Natural killer cell (primary cell): Measurements from ENCODE around the gene AFG3L2. TPM values are rescaled to one million over a fixed set of nuclear protein-coding genes. Genes with fewer than 3 reads are reported as not detected.

ENCODE experiments used
- ATAC-seq, 3 donors: fragments of 150-1000 bp in 2 of 3; fragments of 200-7000 bp in 1 of 3; cut with Tn5 transposase; 1 replicate in 1 of 3; 2 replicates in 2 of 3; pipeline ENCODE4 v1.10.0; 2021; ENCODE audit warnings: mild to moderate bottlenecking in 2 of 3, moderate library complexity in 2 of 3
- DNase-seq, 2 donors: peaks; one replicate each; pipeline versions ENCODE4 v3.0.0 to v3.0.0-alpha.2; 2013 to 2021; ENCODE audit warnings: mixed read lengths in 1 of 2
- H3K27ac ChIP-seq: one replicate; pipeline ENCODE4 v1.5.1; 2013; ENCODE audit warnings: mild to moderate bottlenecking, low read length
- H3K27me3 ChIP-seq: one replicate; pipeline ENCODE4 v1.6.1; 2013; ENCODE audit warnings: low read length; ENCODE audit not compliant: control insufficient read depth, insufficient read depth
- H3K36me3 ChIP-seq: one replicate; pipeline ENCODE4 v1.6.1; 2013; ENCODE audit warnings: low read length; ENCODE audit not compliant: control insufficient read depth, insufficient read depth
- H3K4me1 ChIP-seq: one replicate; pipeline ENCODE4 v1.6.1; 2013; ENCODE audit warnings: low read length; ENCODE audit not compliant: control insufficient read depth, insufficient read depth
- H3K4me3 ChIP-seq: one replicate; pipeline ENCODE4 v1.5.1; 2013; ENCODE audit warnings: low read length
- H3K9me3 ChIP-seq: one replicate; pipeline ENCODE4 v1.6.1; 2013; ENCODE audit warnings: low read length; ENCODE audit not compliant: control insufficient read depth, insufficient read depth
- H3K27ac Mint-ChIP-seq, 2 donors: one replicate each; pipeline ENCODE4 v1.8.0; 2022; ENCODE audit warnings: mild to moderate bottlenecking in 2 of 2, mixed read lengths in 2 of 2, moderate library complexity in 1 of 2
- H3K27me3 Mint-ChIP-seq, 2 donors: one replicate each; pipeline ENCODE4 v1.8.0; 2022; ENCODE audit warnings: low read depth in 2 of 2, mixed read lengths in 2 of 2
- H3K36me3 Mint-ChIP-seq: one replicate; pipeline ENCODE4 v1.8.0; 2022; ENCODE audit warnings: mixed read lengths
- H3K4me1 Mint-ChIP-seq, 2 donors: one replicate each; pipeline ENCODE4 v1.8.0; 2022; ENCODE audit warnings: mixed read lengths in 2 of 2
- H3K4me3 Mint-ChIP-seq: one replicate; pipeline ENCODE4 v1.8.0; 2022; ENCODE audit warnings: mild to moderate bottlenecking, moderate library complexity, mixed read lengths
- H3K9me3 Mint-ChIP-seq, 2 donors: one replicate each; pipeline ENCODE4 v1.8.0; 2022; ENCODE audit warnings: mixed read lengths in 2 of 2
- WGBS: methylation state at CpG from one replicate; pipeline ENCODE4 v1.1.7; 2013; ENCODE audit warnings: missing lambda C conversion rate; ENCODE audit not compliant: insufficient coverage; 5-methylcytosine and 5-hydroxymethylcytosine counted together
- intact Hi-C: fragments of 100-400 bp; cut with micrococcal nuclease; formaldehyde crosslinking; loops from one replicate; pipeline ENCODE4 v1.14.2; 2022
- total RNA-seq, 4 donors: library from RNA; stranded (reverse); fragments of 120-200 nt in 1 of 4; gene quantifications; one replicate each; pipeline versions ENCODE4 v1.2.3 to v1.2.4, GENCODE V29; 2013 to 2022
- TF ChIP-seq, protein P1 (sequence below): fragments of 200-600 bp; IDR thresholded peaks from one replicate; pipeline ENCODE4 v1.8.0; 2022; ENCODE audit warnings: antibody characterized with exemption

AFG3L2 gene
- total RNA-seq, 3 donors from 2014 or later (not counting 1 experiment from before 2014, with no cell fraction given) = 31.9 to 36.4 (median 35.9) TPM

DNA sequence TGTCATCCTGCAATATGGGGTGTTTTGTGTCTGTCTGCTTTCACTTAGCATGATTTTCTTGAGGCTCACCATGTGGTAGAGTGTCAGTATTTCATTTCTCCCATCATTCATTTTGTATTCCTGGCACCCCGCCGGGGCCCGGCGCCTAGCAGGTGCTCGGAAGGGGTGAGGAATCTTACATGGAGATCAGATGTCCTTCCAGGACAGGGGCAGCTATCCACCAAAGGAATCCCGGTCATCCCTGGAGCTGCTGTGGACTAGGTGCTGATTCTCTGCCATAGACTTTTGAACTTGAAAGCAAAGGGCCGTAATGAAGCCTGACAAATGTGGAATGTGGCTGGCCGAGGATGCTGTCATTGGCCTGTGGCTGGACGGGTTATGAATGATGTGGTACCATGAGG lies 33.1 kb upstream of the AFG3L2 start:
- 95% methylated on average over 9 of the region's 9 CpGs for WGBS
- H3K27me3 Mint-ChIP-seq = peaks cover 12 to 16% of the 10 kb centered on the region in 2 donors
- no peak for DNase-seq
- H3K27ac ChIP-seq = no peak overlapping the region
- no peak overlapping the region for H3K4me3 ChIP-seq
- H3K9me3 ChIP-seq = no peaks in the 10 kb centered on the region
- TF ChIP-seq, protein P1, sequence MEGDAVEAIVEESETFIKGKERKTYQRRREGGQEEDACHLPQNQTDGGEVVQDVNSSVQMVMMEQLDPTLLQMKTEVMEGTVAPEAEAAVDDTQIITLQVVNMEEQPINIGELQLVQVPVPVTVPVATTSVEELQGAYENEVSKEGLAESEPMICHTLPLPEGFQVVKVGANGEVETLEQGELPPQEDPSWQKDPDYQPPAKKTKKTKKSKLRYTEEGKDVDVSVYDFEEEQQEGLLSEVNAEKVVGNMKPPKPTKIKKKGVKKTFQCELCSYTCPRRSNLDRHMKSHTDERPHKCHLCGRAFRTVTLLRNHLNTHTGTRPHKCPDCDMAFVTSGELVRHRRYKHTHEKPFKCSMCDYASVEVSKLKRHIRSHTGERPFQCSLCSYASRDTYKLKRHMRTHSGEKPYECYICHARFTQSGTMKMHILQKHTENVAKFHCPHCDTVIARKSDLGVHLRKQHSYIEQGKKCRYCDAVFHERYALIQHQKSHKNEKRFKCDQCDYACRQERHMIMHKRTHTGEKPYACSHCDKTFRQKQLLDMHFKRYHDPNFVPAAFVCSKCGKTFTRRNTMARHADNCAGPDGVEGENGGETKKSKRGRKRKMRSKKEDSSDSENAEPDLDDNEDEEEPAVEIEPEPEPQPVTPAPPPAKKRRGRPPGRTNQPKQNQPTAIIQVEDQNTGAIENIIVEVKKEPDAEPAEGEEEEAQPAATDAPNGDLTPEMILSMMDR = no peak
- H3K4me1 Mint-ChIP-seq = peaks cover 5 to 9% of the 10 kb centered on the region in 2 donors
- no peak overlapping the region for H3K27ac Mint-ChIP-seq
- intact Hi-C loops = no loop called here
- no peaks in the 10 kb centered on the region for H3K36me3 Mint-ChIP-seq
- H3K36me3 ChIP-seq = no peaks in the 10 kb centered on the region
- no peaks in the 10 kb centered on the region for H3K9me3 Mint-ChIP-seq
- ATAC-seq = no peak
- H3K4me3 Mint-ChIP-seq = no peak overlapping the region
- H3K27me3 ChIP-seq = no peaks in the 10 kb centered on the region
- H3K4me1 ChIP-seq = peaks cover 18% of the 10 kb centered on the region

DNA sequence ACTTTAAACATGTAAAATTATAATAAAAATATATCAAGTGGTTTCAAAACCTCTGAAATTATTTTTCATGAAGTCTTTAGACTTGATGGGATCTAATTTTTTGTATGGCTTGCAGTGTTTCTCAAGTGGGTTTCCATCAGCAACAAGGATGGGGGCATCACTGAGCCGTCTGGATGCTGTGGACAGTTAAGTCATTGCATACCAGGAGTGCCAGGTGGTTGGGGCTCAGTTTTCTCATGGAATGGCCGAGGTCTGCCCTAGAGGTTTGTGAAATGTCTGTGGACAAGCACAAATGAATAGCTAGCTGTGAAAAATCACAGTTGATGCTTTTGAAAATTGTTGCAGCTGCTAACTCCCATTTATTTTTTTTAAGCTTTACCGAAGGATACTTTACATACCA lies 32.4 kb upstream of the AFG3L2 start:
- Histone ChIP-seq H3K27ac (no peak overlapping the region), H3K9me3 (no peaks in the 10 kb centered on the region), H3K4me3 (no peak overlapping the region), H3K27me3 (peaks cover 4% of the 10 kb centered on the region), H3K4me1 (peaks cover 18% of the 10 kb centered on the region), H3K36me3 (no peaks in the 10 kb centered on the region)
- no peak for DNase-seq
- Mint-ChIP-seq H3K4me1 (peaks cover 5 to 9% of the 10 kb centered on the region in 2 donors), H3K4me3 (no peak overlapping the region), H3K9me3 (no peaks in the 10 kb centered on the region), H3K36me3 (no peaks in the 10 kb centered on the region), H3K27ac (no peak overlapping the region), H3K27me3 (peaks cover 16 to 19% of the 10 kb centered on the region in 2 donors)
- intact Hi-C loops = no loop called here
- no peak for ATAC-seq
- WGBS = 89% methylated on average over 2 of the region's 3 CpGs
- TF ChIP-seq, protein P1 = no peak

DNA sequence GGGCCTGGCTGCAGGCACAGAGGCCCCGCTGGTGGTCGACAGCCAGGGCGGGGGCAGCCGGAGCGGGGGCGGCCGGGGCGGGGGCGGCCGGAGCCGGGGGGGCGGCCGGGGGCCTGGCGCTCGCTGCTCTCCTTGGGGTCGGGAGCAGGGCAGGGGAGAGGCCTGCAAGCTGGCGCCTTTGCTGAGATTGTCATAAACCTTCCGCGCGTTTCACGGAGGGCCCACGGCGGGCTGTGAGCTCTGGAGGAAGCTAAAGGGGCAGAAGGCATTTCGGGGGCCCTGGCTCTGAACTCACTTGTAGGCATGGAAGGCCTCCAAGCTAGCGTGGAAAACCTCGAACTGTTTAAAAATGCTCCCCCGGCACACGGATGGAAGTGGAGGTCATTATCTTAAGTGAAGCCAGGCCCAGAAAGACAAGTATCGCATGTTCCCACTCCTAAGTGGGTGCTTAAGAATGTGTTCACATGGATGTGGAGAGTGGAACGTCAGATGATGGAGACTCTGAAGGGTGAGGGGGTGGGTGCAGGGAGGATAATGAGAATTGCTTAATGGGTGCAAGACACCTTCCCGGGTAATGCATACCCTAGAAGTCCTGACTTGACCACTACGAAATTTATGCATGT lies 31.3 kb upstream of the AFG3L2 start:
- H3K36me3 ChIP-seq = no peaks in the 10 kb centered on the region
- WGBS = 17% methylated on average over 32 of the region's 32 CpGs
- H3K4me1 Mint-ChIP-seq = peaks cover 5 to 9% of the 10 kb centered on the region in 2 donors
- H3K27ac ChIP-seq = no peak overlapping the region
- ATAC-seq (peak in 1 of 3 donors; percentile 2), DNase-seq (peak in 1 of 2 donors; percentile 34)
- H3K27ac Mint-ChIP-seq = no peak overlapping the region
- H3K27me3 Mint-ChIP-seq = peaks cover 23 to 28% of the 10 kb centered on the region in 2 donors
- intact Hi-C loops = no loop called here
- H3K9me3 ChIP-seq = no peaks in the 10 kb centered on the region
- TF ChIP-seq, protein P1 = no peak
- no peaks in the 10 kb centered on the region for H3K9me3 Mint-ChIP-seq
- H3K4me3 ChIP-seq = no peak overlapping the region
- H3K36me3 Mint-ChIP-seq = no peaks in the 10 kb centered on the region
- H3K4me3 Mint-ChIP-seq = peak overlapping the region; percentile 37
- H3K4me1 ChIP-seq = peaks cover 18% of the 10 kb centered on the region
- peaks cover 8% of the 10 kb centered on the region for H3K27me3 ChIP-seq
